Measurements from ENCODE around the gene EMP1. TPM values are rescaled to one million over a fixed set of nuclear protein-coding genes. Genes with fewer than 3 reads are reported as not detected.

EMP1 gene
- total RNA-seq, 1 donor: 75.6 TPM

DNA sequence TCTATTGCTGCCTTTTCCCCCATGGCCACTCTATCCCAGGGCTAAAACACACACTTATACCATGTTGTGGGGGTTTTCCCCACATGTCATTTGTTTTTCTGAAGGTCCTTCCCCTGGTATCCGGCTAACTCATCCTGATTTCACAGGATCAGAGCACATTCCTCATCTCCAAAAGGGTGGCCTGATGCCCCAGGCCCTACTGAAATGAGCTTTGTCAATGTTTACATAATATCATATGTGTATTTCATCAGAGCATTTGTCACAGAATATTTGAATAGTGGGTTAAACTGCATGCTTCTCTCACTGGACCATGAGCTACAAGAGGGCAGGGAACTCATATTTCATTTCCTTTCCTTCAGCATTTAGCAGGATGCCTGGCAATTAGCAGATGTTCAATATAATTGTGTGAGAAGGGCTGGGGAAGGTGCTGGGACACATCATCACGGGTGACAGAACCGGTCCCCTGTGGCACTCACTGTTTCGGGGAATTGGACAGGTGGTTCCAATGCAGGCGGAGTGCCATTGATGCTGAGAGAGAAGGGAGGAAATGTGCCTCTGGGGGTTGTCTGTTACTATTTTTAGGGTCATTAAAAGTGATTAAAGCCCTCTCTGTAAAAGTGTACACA lies 26.8 kb downstream of the EMP1 start:
- peak; percentile 85 for DNase-seq (ENCODE audit: low read depth)
- TF ChIP-seq, protein P1, sequence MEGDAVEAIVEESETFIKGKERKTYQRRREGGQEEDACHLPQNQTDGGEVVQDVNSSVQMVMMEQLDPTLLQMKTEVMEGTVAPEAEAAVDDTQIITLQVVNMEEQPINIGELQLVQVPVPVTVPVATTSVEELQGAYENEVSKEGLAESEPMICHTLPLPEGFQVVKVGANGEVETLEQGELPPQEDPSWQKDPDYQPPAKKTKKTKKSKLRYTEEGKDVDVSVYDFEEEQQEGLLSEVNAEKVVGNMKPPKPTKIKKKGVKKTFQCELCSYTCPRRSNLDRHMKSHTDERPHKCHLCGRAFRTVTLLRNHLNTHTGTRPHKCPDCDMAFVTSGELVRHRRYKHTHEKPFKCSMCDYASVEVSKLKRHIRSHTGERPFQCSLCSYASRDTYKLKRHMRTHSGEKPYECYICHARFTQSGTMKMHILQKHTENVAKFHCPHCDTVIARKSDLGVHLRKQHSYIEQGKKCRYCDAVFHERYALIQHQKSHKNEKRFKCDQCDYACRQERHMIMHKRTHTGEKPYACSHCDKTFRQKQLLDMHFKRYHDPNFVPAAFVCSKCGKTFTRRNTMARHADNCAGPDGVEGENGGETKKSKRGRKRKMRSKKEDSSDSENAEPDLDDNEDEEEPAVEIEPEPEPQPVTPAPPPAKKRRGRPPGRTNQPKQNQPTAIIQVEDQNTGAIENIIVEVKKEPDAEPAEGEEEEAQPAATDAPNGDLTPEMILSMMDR (IDR thresholded peaks at IDR 0.05; ENCODE audit: insufficient read depth, low read depth, low read length): no peak
- H3K4me3 ChIP-seq (ENCODE audit: low read depth, low read length): no peak overlapping the region

DNA sequence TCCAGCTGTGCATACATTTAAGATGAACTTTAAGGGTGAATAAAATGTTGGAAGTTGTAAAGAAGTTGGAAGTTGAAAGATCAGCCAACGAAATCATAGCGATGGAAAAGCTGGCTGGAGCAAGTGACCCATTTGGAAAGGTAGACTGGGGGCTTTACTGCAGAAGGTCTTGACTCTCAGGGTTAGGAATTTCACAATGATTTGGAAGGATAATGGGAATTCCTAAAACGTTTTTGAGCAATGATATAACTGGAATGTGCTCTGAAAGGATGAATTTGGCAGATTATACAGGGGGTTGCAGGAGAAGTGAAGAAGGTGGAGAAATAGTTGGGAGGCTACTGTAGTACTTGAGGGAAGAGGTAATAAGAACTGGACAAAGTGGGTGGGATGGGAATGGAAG lies 27.4 kb downstream of the EMP1 start:
- no peak for DNase-seq (ENCODE audit: low read depth)
- TF ChIP-seq, protein P1 (IDR thresholded peaks at IDR 0.05; ENCODE audit: insufficient read depth, low read depth, low read length): no peak
- H3K4me3 ChIP-seq (ENCODE audit: low read depth, low read length): no peak overlapping the region

DNA sequence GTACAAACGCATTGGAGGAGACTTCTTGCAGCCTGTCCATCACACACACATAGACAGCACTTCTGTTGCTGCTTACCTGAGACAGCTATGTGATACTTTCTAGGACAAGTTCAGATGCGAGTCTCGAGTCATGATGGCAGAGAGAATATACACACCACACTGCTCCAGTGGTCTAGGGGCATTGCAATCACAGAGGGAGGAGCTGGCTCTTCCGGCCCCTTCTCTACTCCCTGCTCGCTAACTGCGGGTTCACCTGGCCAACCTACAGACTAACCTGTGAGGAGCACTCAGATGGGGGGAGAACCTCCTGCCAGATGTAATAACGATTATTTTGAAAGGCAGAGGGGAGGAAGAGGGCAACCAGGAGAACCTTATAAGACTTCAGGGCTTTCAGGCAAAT lies 30.7 kb downstream of the EMP1 start:
- TF ChIP-seq, protein P1 (IDR thresholded peaks at IDR 0.05; ENCODE audit: insufficient read depth, low read depth, low read length): no peak
- DNase-seq (ENCODE audit: low read depth): no peak
- no peak overlapping the region for H3K4me3 ChIP-seq (ENCODE audit: low read depth, low read length)

DNA sequence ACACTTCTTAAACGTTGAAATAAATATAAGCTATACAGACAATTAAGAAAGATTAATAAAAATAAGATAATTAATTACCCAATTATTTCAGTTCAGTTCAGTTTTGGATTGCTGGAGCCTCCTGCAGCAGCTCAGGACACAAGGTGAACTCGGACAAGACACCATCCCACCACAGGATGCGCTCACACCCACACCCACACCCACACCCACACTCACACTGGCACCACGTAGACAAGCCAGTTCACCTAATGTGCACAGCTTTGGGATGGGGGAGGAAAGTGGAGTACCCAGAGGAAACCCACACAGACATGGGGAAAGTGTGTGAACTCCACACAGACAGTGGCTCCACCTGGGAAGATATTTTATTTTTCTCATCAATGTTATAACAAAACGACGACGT lies 32.1 kb downstream of the EMP1 start:
- TF ChIP-seq, protein P1 (IDR thresholded peaks at IDR 0.05; ENCODE audit: insufficient read depth, low read depth, low read length): no peak
- DNase-seq (ENCODE audit: low read depth): no peak
- no peak overlapping the region for H3K4me3 ChIP-seq (ENCODE audit: low read depth, low read length)

DNA sequence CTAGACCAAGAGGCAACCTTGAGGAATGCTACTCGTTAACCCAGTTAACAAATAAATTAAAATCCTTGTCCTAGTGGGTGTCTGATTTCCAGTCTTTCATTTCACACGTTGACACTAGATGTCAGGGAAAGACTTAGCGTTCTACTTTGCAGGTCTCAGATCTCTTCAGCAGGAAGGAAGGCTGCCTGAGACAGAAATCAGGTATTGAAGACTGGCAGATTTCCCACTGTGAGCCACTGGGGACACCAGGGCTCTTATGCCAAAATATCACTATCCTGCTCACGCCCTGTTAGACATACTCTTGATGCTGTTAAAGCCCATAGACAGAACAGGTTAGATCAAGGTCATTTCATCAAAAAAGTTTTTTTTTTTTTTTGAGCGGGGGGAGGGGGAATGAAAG lies 33.0 kb downstream of the EMP1 start:
- TF ChIP-seq, protein P1 (IDR thresholded peaks at IDR 0.05; ENCODE audit: insufficient read depth, low read depth, low read length): no peak
- no peak for DNase-seq (ENCODE audit: low read depth)
- no peak overlapping the region for H3K4me3 ChIP-seq (ENCODE audit: low read depth, low read length)

DNA sequence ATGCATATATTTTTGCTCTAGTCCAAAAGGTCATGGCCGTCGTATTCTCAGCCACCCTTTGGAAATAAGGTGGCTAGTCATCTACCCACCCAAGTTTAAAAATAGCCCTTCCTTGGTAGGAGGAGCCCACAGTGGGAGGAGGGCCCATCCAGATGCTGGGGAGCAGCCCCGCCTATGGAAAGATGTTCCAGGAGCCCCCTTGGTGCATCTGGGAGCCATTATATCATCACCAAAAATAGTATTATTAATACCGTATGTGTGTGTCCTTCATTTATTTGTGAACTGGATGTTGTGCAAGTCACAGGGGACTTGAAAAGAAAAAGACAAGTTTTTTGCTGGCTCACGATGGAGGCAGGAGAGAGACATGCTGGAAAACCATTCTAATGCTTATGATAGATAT lies 34.0 kb downstream of the EMP1 start:
- TF ChIP-seq, protein P1 (IDR thresholded peaks at IDR 0.05; ENCODE audit: insufficient read depth, low read depth, low read length): no peak
- no peak overlapping the region for H3K4me3 ChIP-seq (ENCODE audit: low read depth, low read length)
- no peak for DNase-seq (ENCODE audit: low read depth)

All from fibroblast of villous mesenchyme (primary cell).